HG03575 (cell line): ENCODE results near the gene SCAPER.

ENCODE experiments used
- ATAC-seq: cut with Tn5 transposase; IDR thresholded peaks from one replicate; pipeline ENCODE4 v1.9.1; 2021; ENCODE audit not compliant: unreplicated experiment, insufficient number of reproducible peaks, low FRiP score; ENCODE audit errors: extremely low read depth

Gene SCAPER

DNA sequence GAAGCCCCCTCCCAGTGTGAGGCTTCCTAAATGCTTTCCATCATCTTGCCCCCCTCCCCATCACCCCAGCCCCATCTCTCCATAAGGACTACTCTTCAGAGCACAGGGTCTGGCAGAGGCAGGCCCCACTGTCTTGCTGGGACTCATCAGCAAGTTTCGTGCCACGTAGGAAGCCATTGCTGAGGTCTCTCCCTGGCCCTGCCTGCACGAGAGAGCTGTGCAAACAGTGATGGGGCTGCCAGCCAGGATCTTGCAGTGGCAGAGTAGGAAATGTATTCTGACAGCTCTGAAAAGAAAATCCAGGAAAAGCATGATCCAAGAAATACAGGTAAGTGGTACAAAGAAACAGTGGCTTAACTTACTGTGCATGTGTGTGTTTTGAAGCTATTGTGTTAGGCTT, 546.0 kb downstream of the SCAPER start:
- ATAC-seq: no peak

DNA sequence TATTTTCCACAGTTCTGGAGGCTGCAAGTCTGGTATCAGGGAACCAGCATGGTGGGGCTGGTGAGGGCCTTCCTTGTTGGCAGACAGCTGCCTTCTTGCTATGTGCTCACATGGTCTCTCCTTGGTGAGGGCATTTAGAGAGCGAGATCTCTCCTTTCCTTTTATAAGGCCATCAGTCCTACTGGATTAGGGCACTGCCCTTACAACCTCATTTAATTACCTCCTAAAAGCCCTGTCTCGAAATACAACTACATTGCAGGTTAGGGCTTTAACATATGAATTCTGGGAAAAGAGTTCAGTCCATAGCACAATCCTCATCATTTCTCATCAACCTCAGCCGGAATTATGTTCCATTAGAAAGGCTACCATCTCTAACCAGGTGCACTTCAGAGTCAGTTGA, 546.7 kb downstream of the SCAPER start:
- no peak for ATAC-seq

GRCh38 chr15:76354823-76355440, 550.2 kb downstream of the SCAPER start:
- no peak for ATAC-seq

- ATAC-seq: no peak
Measured at GRCh38 chr15:76353903-76354302, 551.2 kb downstream of the SCAPER start.

DNA sequence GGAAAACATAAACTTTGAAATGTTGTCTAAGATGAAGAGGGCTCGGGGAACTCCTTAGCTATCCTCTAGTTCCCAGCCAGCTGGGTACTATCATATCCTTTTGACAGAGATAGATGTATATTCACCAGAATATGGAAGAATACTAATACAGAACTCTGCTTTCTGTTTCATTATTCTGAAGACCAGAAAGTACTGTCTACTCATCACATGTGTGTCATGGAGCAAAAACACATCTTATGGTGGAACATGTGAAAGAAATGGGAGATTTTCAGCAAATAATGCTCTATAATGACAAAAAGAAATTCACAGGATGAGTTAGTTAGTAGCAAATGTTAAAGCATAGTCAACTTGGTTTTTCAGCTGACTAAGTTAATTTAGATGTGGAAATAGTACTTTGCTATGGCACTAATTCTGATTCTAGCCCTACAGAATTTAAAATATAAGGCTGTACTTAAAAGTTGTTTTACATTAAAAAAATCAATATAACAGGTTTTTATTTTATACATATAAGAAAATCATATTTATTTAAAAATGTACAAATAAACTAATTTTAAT, 552.0 kb downstream of the SCAPER start:
- ATAC-seq: no peak

GRCh38 chr15:76349301-76350070, 555.7 kb downstream of the SCAPER start:
- no peak for ATAC-seq

GRCh38 chr15:76347482-76348055, 557.6 kb downstream of the SCAPER start:
- ATAC-seq: no peak

GRCh38 chr15:76346669-76347481, 558.3 kb downstream of the SCAPER start:
- no peak for ATAC-seq

GRCh38 chr15:76345880-76346668, 559.1 kb downstream of the SCAPER start:
- no peak for ATAC-seq

DNA sequence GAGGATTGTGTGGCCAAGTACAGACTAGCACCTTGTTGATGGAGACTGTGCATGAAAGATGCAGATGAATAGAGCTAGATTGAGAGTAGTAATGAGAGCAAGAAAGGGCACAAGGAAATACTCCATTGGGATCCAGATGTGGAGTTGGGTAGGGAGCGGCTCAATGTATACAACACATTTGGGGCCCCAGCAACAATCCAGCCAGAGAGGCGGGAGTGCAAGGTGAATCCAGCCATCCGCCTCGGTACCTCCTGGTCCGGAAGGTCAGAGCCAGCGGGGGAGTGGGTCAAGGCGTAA, 559.6 kb downstream of the SCAPER start:
- no peak for ATAC-seq

- no peak for ATAC-seq
Measured at GRCh38 chr15:76344893-76345582, 560.1 kb downstream of the SCAPER start.

DNA sequence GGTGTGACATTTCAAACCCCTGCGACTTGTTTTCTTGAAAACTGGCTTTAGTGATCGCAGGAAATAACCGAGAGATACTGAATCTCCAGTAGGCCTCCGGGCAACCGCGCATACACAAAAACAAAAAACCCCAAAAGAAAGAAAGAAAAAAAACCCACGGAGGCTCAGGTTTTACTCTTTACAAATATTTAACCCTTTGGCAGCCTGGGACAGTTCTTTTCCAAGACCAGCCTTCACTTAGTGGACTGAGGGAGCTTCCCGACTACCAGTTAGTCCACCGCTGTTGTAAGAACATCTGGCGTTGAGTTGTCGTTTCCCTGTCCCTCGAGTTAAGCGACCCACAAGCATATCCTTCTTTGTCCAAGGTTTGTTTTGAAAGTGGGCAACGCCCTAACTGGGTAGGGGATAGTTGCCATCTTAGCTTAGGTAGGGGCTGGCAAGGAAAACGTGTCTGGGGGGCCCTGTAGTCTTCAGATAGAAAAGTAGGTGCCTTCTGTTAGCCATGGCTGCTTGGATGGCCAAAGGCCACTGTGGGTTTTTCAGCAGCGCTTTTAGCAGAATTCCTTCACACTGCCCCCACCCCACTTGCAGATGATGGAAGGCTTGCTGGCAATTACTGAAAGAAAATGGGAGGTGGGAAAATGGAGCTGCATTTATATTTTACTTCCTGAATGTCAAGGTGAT, 561.7 kb downstream of the SCAPER start:
- no peak for ATAC-seq

- no peak for ATAC-seq
Measured at GRCh38 chr15:76342382-76343201, 562.5 kb downstream of the SCAPER start.

DNA sequence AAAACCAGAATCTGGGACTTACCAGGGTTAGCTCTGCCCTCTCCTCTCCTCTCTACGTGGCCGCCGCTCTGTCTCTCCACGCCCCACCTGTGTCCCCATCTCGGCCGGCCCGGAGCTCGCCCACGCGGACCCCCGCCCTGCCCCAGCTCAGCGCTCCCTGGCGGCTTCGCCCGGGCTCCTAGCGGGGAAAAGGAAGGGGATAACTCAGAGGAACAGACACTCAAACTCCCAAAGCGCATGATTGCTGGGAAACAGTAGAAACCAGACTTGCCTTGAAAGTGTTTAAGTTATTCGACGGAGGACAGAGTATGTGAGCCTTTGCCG, 563.1 kb downstream of the SCAPER start:
- ATAC-seq: no peak

DNA sequence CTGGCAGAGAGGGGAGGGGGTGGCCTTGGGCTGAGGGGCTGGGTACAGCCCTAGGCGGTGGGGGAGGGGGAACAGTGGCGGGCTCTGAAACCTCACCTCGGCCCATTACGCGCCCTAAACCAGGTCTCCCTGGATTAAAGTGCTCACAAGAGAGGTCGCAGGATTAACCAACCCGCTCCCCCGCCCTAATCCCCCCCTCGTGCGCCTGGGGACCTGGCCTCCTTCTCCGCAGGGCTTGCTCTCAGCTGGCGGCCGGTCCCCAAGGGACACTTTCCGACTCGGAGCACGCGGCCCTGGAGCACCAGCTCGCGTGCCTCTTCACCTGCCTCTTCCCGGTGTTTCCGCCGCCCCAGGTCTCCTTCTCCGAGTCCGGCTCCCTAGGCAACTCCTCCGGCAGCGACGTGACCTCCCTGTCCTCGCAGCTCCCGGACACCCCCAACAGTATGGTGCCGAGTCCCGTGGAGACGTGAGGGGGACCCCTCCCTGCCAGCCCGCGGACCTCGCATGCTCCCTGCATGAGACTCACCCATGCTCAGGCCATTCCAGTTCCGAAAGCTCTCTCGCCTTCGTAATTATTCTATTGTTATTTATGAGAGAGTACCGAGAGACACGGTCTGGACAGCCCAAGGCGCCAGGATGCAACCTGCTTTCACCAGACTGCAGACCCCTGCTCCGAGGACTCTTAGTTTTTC, 563.6 kb downstream of the SCAPER start:
- ATAC-seq: no peak

GRCh38 chr15:76340803-76341365, 564.3 kb downstream of the SCAPER start:
- no peak for ATAC-seq
